ENCODE results near the gene RALGPS1.

DNA sequence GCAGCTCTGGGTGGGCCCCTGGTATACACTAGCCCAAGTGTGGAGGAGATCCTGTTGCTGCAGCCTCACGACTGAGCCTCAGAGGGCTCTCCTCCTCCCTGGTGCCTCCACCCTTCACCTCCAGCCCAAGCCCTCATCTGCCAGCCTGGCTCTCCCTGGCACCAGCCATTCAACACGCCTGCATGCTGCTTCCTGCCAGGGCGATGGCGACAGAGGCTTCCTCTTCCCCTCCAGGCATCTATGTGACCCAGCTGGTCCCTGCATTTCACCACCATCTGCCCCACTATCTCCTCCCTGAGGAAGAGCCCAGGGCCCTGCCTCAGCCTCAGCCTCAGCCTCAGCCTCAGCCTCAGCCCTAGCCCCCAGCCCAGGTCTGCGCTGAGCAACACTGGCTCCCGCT lies 262.6 kb downstream of the RALGPS1 start:
- no peak for TF ChIP-seq CTCF (IDR thresholded peaks at IDR 0.05 in 8 of 11, conservative IDR thresholded peaks at IDR 0.05 in 3 of 11)
- TF ChIP-seq POLR2A (IDR thresholded peaks at IDR 0.05): no peak
